Measurements from ENCODE around the gene SDK1.

Gene SDK1

GRCh38 chr7:3767917-3768777 lies 467.1 kb downstream of the SDK1 start:
- Histone ChIP-seq H3K27ac (ENCODE audit: low read length) (no peak overlapping the region), H3K36me3 (ENCODE audit: insufficient read depth, low read length) (no peaks in the 10 kb centered on the region), H3K4me3 (ENCODE audit: low read depth in 1 of 2, low read length in 2 of 2) (no peak overlapping the region), H3K4me1 (ENCODE audit: insufficient read depth, low read length) (no peaks in the 10 kb centered on the region), H3K79me2 (ENCODE audit: insufficient read depth, low read length) (no peaks in the 10 kb centered on the region), H3K4me2 (ENCODE audit: insufficient read depth, low read length) (no peak overlapping the region), H3K9ac (ENCODE audit: low read depth, low read length) (no peak overlapping the region), H3K9me3 (ENCODE audit: insufficient read depth, low read length, severe bottlenecking) (no peaks in the 10 kb centered on the region), H2AFZ (ENCODE audit: low read depth, low read length) (no peak overlapping the region), H4K20me1 (ENCODE audit: insufficient read depth, low read length) (no peaks in the 10 kb centered on the region), H3K27me3 (ENCODE audit: insufficient read depth, low read length, poor library complexity) (no peaks in the 10 kb centered on the region)
- DNase-seq (no peak), ATAC-seq (ENCODE audit: insufficient read depth, low read depth) (no peak)
- TF ChIP-seq CTCF (IDR thresholded peaks at IDR 0.05; ENCODE audit: borderline replicate concordance, extremely low read depth, low read length, poor library complexity, severe bottlenecking) (no peak), EZH2 (IDR thresholded peaks at IDR 0.05; ENCODE audit: borderline replicate concordance, low read depth, low read length, severe bottlenecking) (no peak)

GRCh38 chr7:3771906-3772305 lies 470.9 kb downstream of the SDK1 start:
- Histone ChIP-seq H3K9me3 (ENCODE audit: insufficient read depth, low read length, severe bottlenecking) (no peaks in the 10 kb centered on the region), H3K4me3 (ENCODE audit: low read depth in 1 of 2, low read length in 2 of 2) (no peak overlapping the region), H3K4me2 (ENCODE audit: insufficient read depth, low read length) (no peak overlapping the region), H3K4me1 (ENCODE audit: insufficient read depth, low read length) (no peaks in the 10 kb centered on the region), H3K9ac (ENCODE audit: low read depth, low read length) (no peak overlapping the region), H3K36me3 (ENCODE audit: insufficient read depth, low read length) (no peaks in the 10 kb centered on the region), H3K79me2 (ENCODE audit: insufficient read depth, low read length) (no peaks in the 10 kb centered on the region), H4K20me1 (ENCODE audit: insufficient read depth, low read length) (no peaks in the 10 kb centered on the region), H2AFZ (ENCODE audit: low read depth, low read length) (no peak overlapping the region), H3K27ac (ENCODE audit: low read length) (no peak overlapping the region), H3K27me3 (ENCODE audit: insufficient read depth, low read length, poor library complexity) (peaks cover 2% of the 10 kb centered on the region)
- DNase-seq (no peak), ATAC-seq (ENCODE audit: insufficient read depth, low read depth) (no peak)
- TF ChIP-seq CTCF (IDR thresholded peaks at IDR 0.05; ENCODE audit: borderline replicate concordance, extremely low read depth, low read length, poor library complexity, severe bottlenecking) (no peak), EZH2 (IDR thresholded peaks at IDR 0.05; ENCODE audit: borderline replicate concordance, low read depth, low read length, severe bottlenecking) (no peak)

GRCh38 chr7:3778345-3778744 lies 477.3 kb downstream of the SDK1 start:
- peaks cover 2% of the 10 kb centered on the region for H3K27me3 ChIP-seq (ENCODE audit: insufficient read depth, low read length, poor library complexity)
- H3K4me1 ChIP-seq (ENCODE audit: insufficient read depth, low read length): no peaks in the 10 kb centered on the region
- H3K9me3 ChIP-seq (ENCODE audit: insufficient read depth, low read length, severe bottlenecking): peaks cover 17% of the 10 kb centered on the region
- no peaks in the 10 kb centered on the region for H3K79me2 ChIP-seq (ENCODE audit: insufficient read depth, low read length)
- no peak overlapping the region for H2AFZ ChIP-seq (ENCODE audit: low read depth, low read length)
- TF ChIP-seq CTCF (IDR thresholded peaks at IDR 0.05; ENCODE audit: borderline replicate concordance, extremely low read depth, low read length, poor library complexity, severe bottlenecking): no peak
- TF ChIP-seq EZH2 (IDR thresholded peaks at IDR 0.05; ENCODE audit: borderline replicate concordance, low read depth, low read length, severe bottlenecking): no peak
- H3K4me2 ChIP-seq (ENCODE audit: insufficient read depth, low read length): no peak overlapping the region
- no peak overlapping the region for H3K9ac ChIP-seq (ENCODE audit: low read depth, low read length)
- H3K4me3 ChIP-seq (ENCODE audit: low read depth in 1 of 2, low read length in 2 of 2): no peak overlapping the region
- H4K20me1 ChIP-seq (ENCODE audit: insufficient read depth, low read length): no peaks in the 10 kb centered on the region
- no peaks in the 10 kb centered on the region for H3K36me3 ChIP-seq (ENCODE audit: insufficient read depth, low read length)
- ATAC-seq (ENCODE audit: insufficient read depth, low read depth): no peak
- no peak for DNase-seq
- H3K27ac ChIP-seq (ENCODE audit: low read length): no peak overlapping the region
